Fibroblast of lung (primary cell): ENCODE results near the gene IL21R. TPM values are rescaled to one million over a fixed set of nuclear protein-coding genes. Genes with fewer than 3 reads are reported as not detected.

ENCODE experiments used
- DNase-seq, 2 donors: peaks; one replicate each; pipeline versions ENCODE4 v3.0.0 to v3.0.0-alpha.2; 2010; ENCODE audit warnings: low read depth in 2 of 2
- H2AFZ ChIP-seq: 2 replicates; pipeline ENCODE4 v1.5.1; 2012; ENCODE audit warnings: low read length, control low read depth, inconsistent platforms
- H3K27ac ChIP-seq: 2 replicates; pipeline ENCODE4 v1.5.1; 2011; ENCODE audit warnings: low read length, control low read depth; ENCODE audit not compliant: insufficient read depth
- H3K27me3 ChIP-seq: 2 replicates; pipeline ENCODE4 v1.5.1; 2011; ENCODE audit warnings: mild to moderate bottlenecking, low read length; ENCODE audit not compliant: control insufficient read depth, insufficient read depth
- H3K36me3 ChIP-seq: 2 replicates; pipeline ENCODE4 v1.5.1; 2011; ENCODE audit warnings: low read length; ENCODE audit not compliant: control insufficient read depth, insufficient read depth
- H3K4me1 ChIP-seq: 2 replicates; pipeline ENCODE4 v1.5.1; 2011; ENCODE audit warnings: low read length; ENCODE audit not compliant: control insufficient read depth, insufficient read depth; ENCODE audit errors: extremely low read depth
- H3K4me2 ChIP-seq: 2 replicates; pipeline ENCODE4 v1.5.1; 2011; ENCODE audit warnings: low read length, control low read depth; ENCODE audit not compliant: insufficient read depth; ENCODE audit errors: extremely low read depth
- H3K4me3 ChIP-seq, 4 experiments: fragments of 200-600 bp in 1 of 4; sonication (generic) in 1 of 4; replicated peaks in 1 of 4; 2 replicates each; pipeline ENCODE4 v1.5.1; 2011 to 2016; ENCODE audit warnings: low read length in 4 of 4, low read depth in 3 of 4, mild to moderate bottlenecking in 3 of 4, control low read depth in 2 of 4, inconsistent platforms in 1 of 4, mixed read lengths in 1 of 4; ENCODE audit not compliant: insufficient read depth in 1 of 4; ENCODE audit errors: control extremely low read depth in 1 of 4
- H3K79me2 ChIP-seq: 2 replicates; pipeline ENCODE4 v1.5.1; 2012; ENCODE audit warnings: mild to moderate bottlenecking, low read length, inconsistent platforms; ENCODE audit not compliant: control insufficient read depth, insufficient read depth
- H3K9ac ChIP-seq: 2 replicates; pipeline ENCODE4 v1.5.1; 2011; ENCODE audit warnings: mild to moderate bottlenecking, low read length, control low read depth; ENCODE audit not compliant: insufficient read depth
- H3K9me3 ChIP-seq: 2 replicates; pipeline ENCODE4 v1.5.1; 2012; ENCODE audit warnings: low read depth, low read length; ENCODE audit not compliant: control insufficient read depth, insufficient read depth
- H4K20me1 ChIP-seq: 2 replicates; pipeline ENCODE4 v1.5.1; 2011; ENCODE audit warnings: low read length; ENCODE audit not compliant: control insufficient read depth, insufficient read depth; ENCODE audit errors: extremely low read depth
- CTCF ChIP-seq, 2 donors: IDR thresholded peaks in 1 of 2; conservative IDR thresholded peaks in 1 of 2; 1 replicate in 1 of 2; 2 replicates in 1 of 2; pipeline ENCODE4 v1.5.1; 2011 to 2012; ENCODE audit warnings: low read length in 2 of 2, control low read depth in 1 of 2, inconsistent platforms in 1 of 2, low read depth in 1 of 2, mild to moderate bottlenecking in 1 of 2
- EZH2 ChIP-seq: IDR thresholded peaks from 2 replicates; pipeline ENCODE4 v1.5.1; 2012; ENCODE audit warnings: low read length, control low read depth, mild to moderate bottlenecking; ENCODE audit errors: missing control alignments
- polyA plus RNA-seq, 2 donors: library from polyadenylated mRNA; depleted of rRNA in 1 of 2; stranded (reverse) in 1 of 2; unstranded in 1 of 2; fragments of >200 nt; gene quantifications; 2 replicates each; pipeline ENCODE4 v1.2.1, GENCODE V29; 2011 to 2012; ENCODE audit warnings: missing spikeins in 1 of 2
- total RNA-seq: library from RNA; depleted of rRNA; stranded (reverse); fragments of >200 nt; gene quantifications from 2 replicates; pipeline ENCODE4 v1.2.1, GENCODE V29; 2014

IL21R gene
- total and polyA plus RNA-seq, 2 donors (not counting 1 experiment from before 2014, with no cell fraction given) = 0.95 to 7.4 TPM

GRCh38 chr16:27485811-27486210, 83.8 kb downstream of the IL21R start:
- Histone ChIP-seq H3K4me2 (no peak overlapping the region), H3K4me1 (no peaks in the 10 kb centered on the region), H4K20me1 (no peaks in the 10 kb centered on the region), H2AFZ (no peak overlapping the region), H3K27me3 (no peaks in the 10 kb centered on the region), H3K9me3 (no peaks in the 10 kb centered on the region), H3K36me3 (peaks cover 50% of the 10 kb centered on the region), H3K4me3 (no peak overlapping the region), H3K79me2 (no peaks in the 10 kb centered on the region), H3K9ac (no peak overlapping the region), H3K27ac (no peak overlapping the region)
- no peak for DNase-seq
- TF ChIP-seq CTCF (conservative IDR thresholded peaks at IDR 0.05 in 1 of 2, IDR thresholded peaks at IDR 0.05 in 1 of 2; ENCODE audit: low read depth in 1 of 2, low read length in 2 of 2) (no peak), EZH2 (no peak)

- Histone ChIP-seq H3K4me1 (no peaks in the 10 kb centered on the region), H3K9me3 (no peaks in the 10 kb centered on the region), H3K4me3 (no peak overlapping the region), H3K27me3 (no peaks in the 10 kb centered on the region), H3K79me2 (no peaks in the 10 kb centered on the region), H2AFZ (no peak overlapping the region), H4K20me1 (no peaks in the 10 kb centered on the region), H3K9ac (no peak overlapping the region), H3K36me3 (peaks cover 50% of the 10 kb centered on the region), H3K4me2 (no peak overlapping the region), H3K27ac (no peak overlapping the region)
- no peak for TF ChIP-seq CTCF (conservative IDR thresholded peaks at IDR 0.05 in 1 of 2, IDR thresholded peaks at IDR 0.05 in 1 of 2; ENCODE audit: low read depth in 1 of 2, low read length in 2 of 2)
- no peak for TF ChIP-seq EZH2
- DNase-seq = no peak
Measured at GRCh38 chr16:27486344-27486743, 84.4 kb downstream of the IL21R start.

GRCh38 chr16:27486760-27487159, 84.8 kb downstream of the IL21R start:
- Histone ChIP-seq H4K20me1 (no peaks in the 10 kb centered on the region), H3K4me3 (no peak overlapping the region), H3K4me2 (no peak overlapping the region), H3K9me3 (no peaks in the 10 kb centered on the region), H3K27ac (no peak overlapping the region), H3K79me2 (no peaks in the 10 kb centered on the region), H3K9ac (no peak overlapping the region), H3K4me1 (no peaks in the 10 kb centered on the region), H3K36me3 (peaks cover 49% of the 10 kb centered on the region), H3K27me3 (no peaks in the 10 kb centered on the region), H2AFZ (no peak overlapping the region)
- no peak for DNase-seq
- no peak for TF ChIP-seq CTCF (conservative IDR thresholded peaks at IDR 0.05 in 1 of 2, IDR thresholded peaks at IDR 0.05 in 1 of 2; ENCODE audit: low read depth in 1 of 2, low read length in 2 of 2)
- no peak for TF ChIP-seq EZH2
